Measurements from ENCODE around the gene RHAG. TPM values are rescaled to one million over a fixed set of nuclear protein-coding genes. Genes with fewer than 3 reads are reported as not detected.
"Not testable (repeated sequence)": the region's sequence is repeated elsewhere in the genome, so short reads cannot be mapped to it uniquely, and the experiment has no call there.

The RHAG gene
- total RNA-seq, 2 donors from 2014 or later: not detected

GRCh38 chr6:49632727-49633126 is 3.9 kb downstream of the RHAG start:
- no peak for TF ChIP-seq CTCF (IDR thresholded peaks at IDR 0.05)
- DNase-seq (ENCODE audit: low spot score) (no peak), ATAC-seq (ENCODE audit: insufficient number of reproducible peaks, low FRiP score, low read depth) (no peak)

GRCh38 chr6:49629485-49630088 is 7.1 kb downstream of the RHAG start:
- H3K4me1 ChIP-seq (ENCODE audit: control insufficient read depth in 1 of 2, low read depth in 2 of 2); ATAC-seq (ENCODE audit: insufficient number of reproducible peaks, low FRiP score, low read depth); H3K27me3 ChIP-seq (replicated peaks; ENCODE audit: insufficient read depth); DNase-seq (ENCODE audit: low spot score); H3K36me3 ChIP-seq; H3K9me3 ChIP-seq; H3K4me3 ChIP-seq; H3K27ac ChIP-seq: not testable (repeated sequence)

More at GRCh38 chr6:49632727-49633126, 3.9 kb downstream of the RHAG start:
- no peaks in the 10 kb centered on the region for H3K27me3 ChIP-seq (replicated peaks; ENCODE audit: insufficient read depth)
- no peaks in the 10 kb centered on the region for H3K36me3 ChIP-seq
- no peaks in the 10 kb centered on the region for H3K9me3 ChIP-seq
- no peak overlapping the region for H3K27ac ChIP-seq
- no peak overlapping the region for H3K4me3 ChIP-seq
- no peaks in the 10 kb centered on the region for H3K4me1 ChIP-seq (ENCODE audit: control insufficient read depth in 1 of 2, low read depth in 2 of 2)

GRCh38 chr6:49626811-49627210 is 9.8 kb downstream of the RHAG start:
- no peak for TF ChIP-seq CTCF (IDR thresholded peaks at IDR 0.05)
- H3K36me3 ChIP-seq: no peaks in the 10 kb centered on the region
- no peak overlapping the region for H3K27ac ChIP-seq
- H3K4me1 ChIP-seq (ENCODE audit: control insufficient read depth in 1 of 2, low read depth in 2 of 2): no peaks in the 10 kb centered on the region
- ATAC-seq (ENCODE audit: insufficient number of reproducible peaks, low FRiP score, low read depth) (no peak), DNase-seq (ENCODE audit: low spot score) (no peak)
- no peaks in the 10 kb centered on the region for H3K9me3 ChIP-seq
- H3K27me3 ChIP-seq (replicated peaks; ENCODE audit: insufficient read depth): no peaks in the 10 kb centered on the region
- H3K4me3 ChIP-seq: no peak overlapping the region

GRCh38 chr6:49618257-49618656 is 18.4 kb downstream of the RHAG start:
- no peak for TF ChIP-seq CTCF (IDR thresholded peaks at IDR 0.05)
- ATAC-seq (ENCODE audit: insufficient number of reproducible peaks, low FRiP score, low read depth) (no peak), DNase-seq (ENCODE audit: low spot score) (no peak)
- Histone ChIP-seq H3K27ac (no peak overlapping the region), H3K4me3 (no peak overlapping the region), H3K4me1 (ENCODE audit: control insufficient read depth in 1 of 2, low read depth in 2 of 2) (no peaks in the 10 kb centered on the region), H3K9me3 (no peaks in the 10 kb centered on the region), H3K27me3 (replicated peaks; ENCODE audit: insufficient read depth) (no peaks in the 10 kb centered on the region), H3K36me3 (no peaks in the 10 kb centered on the region)

GRCh38 chr6:49614144-49614543 is 22.5 kb downstream of the RHAG start:
- not testable (repeated sequence) for H3K27ac ChIP-seq; H3K36me3 ChIP-seq; H3K4me1 ChIP-seq (ENCODE audit: control insufficient read depth in 1 of 2, low read depth in 2 of 2); H3K4me3 ChIP-seq; DNase-seq (ENCODE audit: low spot score); H3K9me3 ChIP-seq; ATAC-seq (ENCODE audit: insufficient number of reproducible peaks, low FRiP score, low read depth); H3K27me3 ChIP-seq (replicated peaks; ENCODE audit: insufficient read depth)

GRCh38 chr6:49609285-49609684 is 27.4 kb downstream of the RHAG start:
- H3K36me3 ChIP-seq: no peaks in the 10 kb centered on the region
- TF ChIP-seq CTCF (IDR thresholded peaks at IDR 0.05): no peak
- ATAC-seq (ENCODE audit: insufficient number of reproducible peaks, low FRiP score, low read depth) (no peak), DNase-seq (ENCODE audit: low spot score) (no peak)
- no peak overlapping the region for H3K27ac ChIP-seq
- H3K27me3 ChIP-seq (replicated peaks; ENCODE audit: insufficient read depth): no peaks in the 10 kb centered on the region
- H3K4me1 ChIP-seq (ENCODE audit: control insufficient read depth in 1 of 2, low read depth in 2 of 2): no peaks in the 10 kb centered on the region
- no peaks in the 10 kb centered on the region for H3K9me3 ChIP-seq
- no peak overlapping the region for H3K4me3 ChIP-seq

GRCh38 chr6:49608275-49608674 is 28.4 kb downstream of the RHAG start:
- H3K27ac ChIP-seq; H3K4me3 ChIP-seq; H3K4me1 ChIP-seq (ENCODE audit: control insufficient read depth in 1 of 2, low read depth in 2 of 2); H3K36me3 ChIP-seq; H3K9me3 ChIP-seq; ATAC-seq (ENCODE audit: insufficient number of reproducible peaks, low FRiP score, low read depth); H3K27me3 ChIP-seq (replicated peaks; ENCODE audit: insufficient read depth); DNase-seq (ENCODE audit: low spot score): not testable (repeated sequence)
